Epithelial cell of prostate (primary cell): ENCODE results near the gene AP3S2.
"Not testable (repeated sequence)": the region's sequence is repeated elsewhere in the genome, so short reads cannot be mapped to it uniquely, and the experiment has no call there.

ENCODE experiments used
- DNase-seq: peaks from one replicate; pipeline ENCODE4 v3.0.0-alpha.2; 2011; ENCODE audit warnings: low read depth, low spot score
- H3K27ac ChIP-seq: fragments of 450-650 bp; 2 replicates; pipeline ENCODE4 v1.5.1; 2017; ENCODE audit warnings: mild to moderate bottlenecking

Gene AP3S2

GRCh38 chr15:89904519-89904918 lies 10.7 kb upstream of the AP3S2 start:
- H3K27ac ChIP-seq = no peak overlapping the region
- DNase-seq = no peak

GRCh38 chr15:89903858-89904130 lies 10.0 kb upstream of the AP3S2 start:
- DNase-seq = no peak
- no peak overlapping the region for H3K27ac ChIP-seq

GRCh38 chr15:89903015-89903857 lies 9.4 kb upstream of the AP3S2 start:
- H3K27ac ChIP-seq = no peak overlapping the region
- DNase-seq = no peak

GRCh38 chr15:89900849-89901248 lies 7.1 kb upstream of the AP3S2 start:
- H3K27ac ChIP-seq = no peak overlapping the region
- DNase-seq = no peak

- DNase-seq = no peak
- no peak overlapping the region for H3K27ac ChIP-seq
Measured at GRCh38 chr15:89899951-89900567, 6.3 kb upstream of the AP3S2 start.

- H3K27ac ChIP-seq = no peak overlapping the region
- DNase-seq = no peak
Measured at GRCh38 chr15:89899295-89899945, 5.6 kb upstream of the AP3S2 start.

- H3K27ac ChIP-seq = no peak overlapping the region
- DNase-seq = no peak
Measured at GRCh38 chr15:89898614-89899294, 5.0 kb upstream of the AP3S2 start.

GRCh38 chr15:89898146-89898545 lies 4.4 kb upstream of the AP3S2 start:
- no peak for DNase-seq
- no peak overlapping the region for H3K27ac ChIP-seq

GRCh38 chr15:89893027-89893426 lies 767 bp downstream of the AP3S2 start:
- no peak for DNase-seq

GRCh38 chr15:89888214-89888804 lies 5.5 kb downstream of the AP3S2 start:
- DNase-seq = no peak

More at GRCh38 chr15:89893027-89893426, 767 bp downstream of the AP3S2 start:
- H3K27ac ChIP-seq = peak overlapping the region; percentile 85

GRCh38 chr15:89885611-89886010 lies 8.2 kb downstream of the AP3S2 start:
- DNase-seq = no peak
- H3K27ac ChIP-seq = no peak overlapping the region

More at GRCh38 chr15:89888214-89888804, 5.5 kb downstream of the AP3S2 start:
- no peak overlapping the region for H3K27ac ChIP-seq

GRCh38 chr15:89885179-89885578 lies 8.6 kb downstream of the AP3S2 start:
- DNase-seq, H3K27ac ChIP-seq: not testable (repeated sequence)

- H3K27ac ChIP-seq = no peak overlapping the region
- DNase-seq = no peak
Measured at GRCh38 chr15:89883518-89883917, 10.3 kb downstream of the AP3S2 start.

- no peak for DNase-seq
- peak overlapping the region; percentile 24 for H3K27ac ChIP-seq
Measured at GRCh38 chr15:89880727-89881126, 13.1 kb downstream of the AP3S2 start.

GRCh38 chr15:89878323-89878722 lies 15.5 kb downstream of the AP3S2 start:
- no peak overlapping the region for H3K27ac ChIP-seq
- DNase-seq = no peak

GRCh38 chr15:89877083-89877425 lies 16.7 kb downstream of the AP3S2 start:
- no peak for DNase-seq
- no peak overlapping the region for H3K27ac ChIP-seq

GRCh38 chr15:89876396-89877082 lies 17.3 kb downstream of the AP3S2 start:
- DNase-seq = no peak
- no peak overlapping the region for H3K27ac ChIP-seq

- H3K27ac ChIP-seq = no peak overlapping the region
- DNase-seq = no peak
Measured at GRCh38 chr15:89875741-89876140, 18.1 kb downstream of the AP3S2 start.

- no peak for DNase-seq
- no peak overlapping the region for H3K27ac ChIP-seq
Measured at GRCh38 chr15:89874926-89875564, 18.7 kb downstream of the AP3S2 start.
